ENCODE results near the gene CNFN. TPM values are rescaled to one million over a fixed set of nuclear protein-coding genes. Genes with fewer than 3 reads are reported as not detected.

The CNFN gene
- total RNA-seq, 1 experiment from 2014 or later = 7.1 TPM

- Histone ChIP-seq H3K27me3 (ENCODE audit: insufficient read depth, low read length) (no peaks in the 10 kb centered on the region), H2BK5ac (ENCODE audit: insufficient read length, low read length) (no peak overlapping the region), H3K9me3 (ENCODE audit: control insufficient read depth, low read depth, low read length) (no peaks in the 10 kb centered on the region), H3K4ac (ENCODE audit: low read depth, low read length) (no peak overlapping the region), H3K18ac (ENCODE audit: insufficient read length, low read depth, low read length) (no peak overlapping the region), H2BK15ac (ENCODE audit: low read depth, low read length) (no peak overlapping the region), H2BK12ac (ENCODE audit: insufficient read length, low read depth, low read length) (no peak overlapping the region), H4K20me1 (ENCODE audit: control insufficient read depth, insufficient read depth, insufficient read length) (no peaks in the 10 kb centered on the region), H4K91ac (ENCODE audit: insufficient read length, low read depth, low read length) (no peak overlapping the region), H2BK20ac (ENCODE audit: low read depth, low read length, poor library complexity, severe bottlenecking) (no peak overlapping the region), H3K23me2 (ENCODE audit: insufficient read length, low read depth, low read length, poor library complexity, severe bottlenecking) (no peaks in the 10 kb centered on the region), H4K8ac (replicated peaks; ENCODE audit: insufficient read length, low read depth, low read length) (no peak overlapping the region), H3K4me2 (ENCODE audit: insufficient read depth, insufficient read length, low read length) (no peak overlapping the region), H3K56ac (ENCODE audit: insufficient read length, low read depth, low read length) (no peak overlapping the region), H2BK120ac (ENCODE audit: low read depth, low read length, poor library complexity, severe bottlenecking) (no peak overlapping the region), H3K14ac (ENCODE audit: insufficient read depth, low read length) (no peak overlapping the region), H3K23ac (ENCODE audit: insufficient read length, low read depth, low read length) (no peak overlapping the region), H3K9ac (ENCODE audit: extremely low read depth, insufficient read length, low read length) (no peak overlapping the region), H3K79me2 (ENCODE audit: insufficient read depth, low read length) (no peaks in the 10 kb centered on the region), H4K5ac (ENCODE audit: insufficient read length, low read depth, low read length) (no peak overlapping the region), H2AK5ac (ENCODE audit: insufficient read length, low read length) (no peak overlapping the region), H3K4me1 (ENCODE audit: insufficient read depth, low read length) (no peaks in the 10 kb centered on the region; the same call in 1 of the 2 replicates), H2AFZ (ENCODE audit: low read length) (no peak overlapping the region), H3K27ac (ENCODE audit: insufficient read length, low read depth, low read length) (no peak overlapping the region), H3K79me1 (ENCODE audit: insufficient read depth, low read depth, low read length, poor library complexity, severe bottlenecking) (no peaks in the 10 kb centered on the region), H3T11ph (ENCODE audit: low read length) (no peak overlapping the region)
- no CpG with 5 or more reads among the region's 6 CpGs for WGBS (ENCODE audit: extremely low coverage, insufficient read length, low lambda C conversion rate)
- no peak for TF ChIP-seq CTCF (conservative IDR thresholded peaks at IDR 0.05)
- Mint-ChIP-seq H3K9me3 (no peaks in the 10 kb centered on the region), H3K27ac (no peak overlapping the region), H3K4me3 (no peak overlapping the region), H3K4me1 (peaks cover 6 to 8% of the 10 kb centered on the region in 2 experiments), H3K27me3 (ENCODE audit: low read depth) (peaks cover 19% of the 10 kb centered on the region), H3K36me3 (ENCODE audit: insufficient read depth in 1 of 3, low read depth in 3 of 3) (no peaks in the 10 kb centered on the region)
- no peak for DNase-seq
Observed at GRCh38 chr19:42435316-42435715, 45.2 kb upstream of the CNFN start.

Measured in H9 (cell line).